Stromal cell of bone marrow (primary cell): ENCODE measurements around the gene PPP1R37.

Source experiments
- DNase-seq: peaks from one replicate; pipeline ENCODE4 v3.0.0-alpha.2; 2012; ENCODE audit warnings: low read depth

Gene PPP1R37

GRCh38 chr19:45138303-45138751 is 45.3 kb downstream of the PPP1R37 start:
- no peak for DNase-seq

GRCh38 chr19:45139286-45140143 is 46.5 kb downstream of the PPP1R37 start:
- no peak for DNase-seq

GRCh38 chr19:45140144-45140503 is 47.1 kb downstream of the PPP1R37 start:
- DNase-seq = no peak

- DNase-seq = no peak
Observed at GRCh38 chr19:45140533-45140932, 47.6 kb downstream of the PPP1R37 start.

GRCh38 chr19:45141203-45141900 is 48.4 kb downstream of the PPP1R37 start:
- DNase-seq = no peak

- no peak for DNase-seq
Observed at GRCh38 chr19:45142016-45142725, 49.2 kb downstream of the PPP1R37 start.

GRCh38 chr19:45142726-45143110 is 49.7 kb downstream of the PPP1R37 start:
- no peak for DNase-seq

- DNase-seq = no peak
Observed at GRCh38 chr19:45144431-45145269, 51.7 kb downstream of the PPP1R37 start.

- no peak for DNase-seq
Observed at GRCh38 chr19:45145270-45146189, 52.6 kb downstream of the PPP1R37 start.

- DNase-seq = no peak
Observed at GRCh38 chr19:45146251-45146650, 53.3 kb downstream of the PPP1R37 start.

- no peak for DNase-seq
Observed at GRCh38 chr19:45146741-45147205, 53.8 kb downstream of the PPP1R37 start.

GRCh38 chr19:45147835-45148676 is 55.1 kb downstream of the PPP1R37 start:
- no peak for DNase-seq

GRCh38 chr19:45149129-45149528 is 56.1 kb downstream of the PPP1R37 start:
- no peak for DNase-seq

- DNase-seq = no peak
Observed at GRCh38 chr19:45150180-45150579, 57.2 kb downstream of the PPP1R37 start.

- no peak for DNase-seq
Observed at GRCh38 chr19:45150751-45151281, 57.8 kb downstream of the PPP1R37 start.

- DNase-seq = no peak
Observed at GRCh38 chr19:45151320-45151719, 58.3 kb downstream of the PPP1R37 start.

GRCh38 chr19:45151821-45152503 is 59.0 kb downstream of the PPP1R37 start:
- DNase-seq = no peak

- no peak for DNase-seq
Observed at GRCh38 chr19:45152504-45153338, 59.7 kb downstream of the PPP1R37 start.
